Loucy (cell line): ENCODE measurements around the gene STUM.

ENCODE experiments used
- H2AFZ ChIP-seq: fragments of 200-600 bp; sonication (generic); 2 replicates; pipeline ENCODE4 v1.6.0; 2016; ENCODE audit warnings: antibody characterized with exemption, mild to moderate bottlenecking, low read length, moderate library complexity
- H3F3A ChIP-seq: fragments of 200-600 bp; 2 replicates; pipeline ENCODE4 v1.6.0; 2016; ENCODE audit warnings: antibody characterized with exemption, low read depth, mild to moderate bottlenecking
- H3K27me3 ChIP-seq: fragments of 200-600 bp; sonication (generic); 2 replicates; pipeline ENCODE4 v1.6.1; 2014; ENCODE audit warnings: low read length, mild to moderate bottlenecking; ENCODE audit not compliant: insufficient read depth, poor library complexity, severe bottlenecking
- H3K36me3 ChIP-seq: fragments of 200-600 bp; sonication (generic); 2 replicates; pipeline ENCODE4 v1.6.1; 2016; ENCODE audit warnings: low read length; ENCODE audit not compliant: insufficient read depth
- H3K4me1 ChIP-seq: fragments of 200-600 bp; sonication (generic); 2 replicates; pipeline ENCODE4 v1.5.1; 2014; ENCODE audit warnings: low read length, mild to moderate bottlenecking; ENCODE audit not compliant: insufficient read depth, poor library complexity, severe bottlenecking
- H3K4me2 ChIP-seq: fragments of 200-600 bp; sonication (generic); 2 replicates; pipeline ENCODE4 v1.6.0; 2014; ENCODE audit warnings: antibody characterized with exemption, low read length, low read depth, mild to moderate bottlenecking; ENCODE audit not compliant: poor library complexity, severe bottlenecking
- H3K4me3 ChIP-seq: fragments of 200-600 bp; sonication (generic); 2 replicates; pipeline ENCODE4 v1.5.1; 2014; ENCODE audit warnings: low read length, mild to moderate bottlenecking, mixed read lengths; ENCODE audit not compliant: poor library complexity, severe bottlenecking
- H3K79me2 ChIP-seq: fragments of 200-600 bp; sonication (generic); 2 replicates; pipeline ENCODE4 v1.6.1; 2014; ENCODE audit warnings: low read length; ENCODE audit not compliant: insufficient read depth
- H3K9ac ChIP-seq: fragments of 200-600 bp; sonication (generic); 2 replicates; pipeline ENCODE4 v1.6.0; 2014; ENCODE audit warnings: mild to moderate bottlenecking, low read depth, low read length, moderate library complexity; ENCODE audit not compliant: poor library complexity, severe bottlenecking
- H3K9me2 ChIP-seq: fragments of 200-600 bp; sonication (generic); replicated peaks from 2 replicates; pipeline ENCODE4 v1.6.1; 2016; ENCODE audit warnings: low read depth, low read length, mixed read lengths
- H3K9me3 ChIP-seq: fragments of 200-600 bp; sonication (generic); 2 replicates; pipeline ENCODE4 v1.6.1; 2014; ENCODE audit warnings: mild to moderate bottlenecking, antibody characterized with exemption, low read length, low read depth; ENCODE audit not compliant: insufficient read depth
- H4K20me1 ChIP-seq: fragments of 200-600 bp; sonication (generic); 2 replicates; pipeline ENCODE4 v1.6.0; 2014; ENCODE audit warnings: antibody characterized with exemption, low read length, mild to moderate bottlenecking; ENCODE audit not compliant: insufficient read depth, poor library complexity, severe bottlenecking
- EZH2phosphoT487 ChIP-seq: fragments of 200-600 bp; IDR thresholded peaks from 2 replicates; pipeline ENCODE4 v1.6.1; 2018; ENCODE audit warnings: antibody characterized with exemption, mild to moderate bottlenecking, moderate library complexity, borderline replicate concordance
- TF ChIP-seq, protein P1 (sequence below): fragments of 200-600 bp; sonication (generic); conservative IDR thresholded peaks from 2 replicates; pipeline ENCODE4 v1.5.1; 2014; ENCODE audit warnings: mild to moderate bottlenecking, antibody characterized with exemption, low read length

Gene STUM

GRCh38 chr1:226575739-226576378 is 27.3 kb downstream of the STUM start:
- Histone ChIP-seq H3K4me3 (no peak overlapping the region), H3K9ac (no peak overlapping the region), H2AFZ (no peak overlapping the region), H3K4me2 (no peak overlapping the region), H3K4me1 (peaks cover 4% of the 10 kb centered on the region), H4K20me1 (no peaks in the 10 kb centered on the region), H3F3A (no peaks in the 10 kb centered on the region), H3K9me3 (no peaks in the 10 kb centered on the region), H3K36me3 (no peaks in the 10 kb centered on the region), H3K9me2 (no peaks in the 10 kb centered on the region), H3K79me2 (no peaks in the 10 kb centered on the region), H3K27me3 (no peaks in the 10 kb centered on the region)
- TF ChIP-seq, protein P1, sequence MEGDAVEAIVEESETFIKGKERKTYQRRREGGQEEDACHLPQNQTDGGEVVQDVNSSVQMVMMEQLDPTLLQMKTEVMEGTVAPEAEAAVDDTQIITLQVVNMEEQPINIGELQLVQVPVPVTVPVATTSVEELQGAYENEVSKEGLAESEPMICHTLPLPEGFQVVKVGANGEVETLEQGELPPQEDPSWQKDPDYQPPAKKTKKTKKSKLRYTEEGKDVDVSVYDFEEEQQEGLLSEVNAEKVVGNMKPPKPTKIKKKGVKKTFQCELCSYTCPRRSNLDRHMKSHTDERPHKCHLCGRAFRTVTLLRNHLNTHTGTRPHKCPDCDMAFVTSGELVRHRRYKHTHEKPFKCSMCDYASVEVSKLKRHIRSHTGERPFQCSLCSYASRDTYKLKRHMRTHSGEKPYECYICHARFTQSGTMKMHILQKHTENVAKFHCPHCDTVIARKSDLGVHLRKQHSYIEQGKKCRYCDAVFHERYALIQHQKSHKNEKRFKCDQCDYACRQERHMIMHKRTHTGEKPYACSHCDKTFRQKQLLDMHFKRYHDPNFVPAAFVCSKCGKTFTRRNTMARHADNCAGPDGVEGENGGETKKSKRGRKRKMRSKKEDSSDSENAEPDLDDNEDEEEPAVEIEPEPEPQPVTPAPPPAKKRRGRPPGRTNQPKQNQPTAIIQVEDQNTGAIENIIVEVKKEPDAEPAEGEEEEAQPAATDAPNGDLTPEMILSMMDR: no peak
- TF ChIP-seq EZH2phosphoT487: no peak

DNA sequence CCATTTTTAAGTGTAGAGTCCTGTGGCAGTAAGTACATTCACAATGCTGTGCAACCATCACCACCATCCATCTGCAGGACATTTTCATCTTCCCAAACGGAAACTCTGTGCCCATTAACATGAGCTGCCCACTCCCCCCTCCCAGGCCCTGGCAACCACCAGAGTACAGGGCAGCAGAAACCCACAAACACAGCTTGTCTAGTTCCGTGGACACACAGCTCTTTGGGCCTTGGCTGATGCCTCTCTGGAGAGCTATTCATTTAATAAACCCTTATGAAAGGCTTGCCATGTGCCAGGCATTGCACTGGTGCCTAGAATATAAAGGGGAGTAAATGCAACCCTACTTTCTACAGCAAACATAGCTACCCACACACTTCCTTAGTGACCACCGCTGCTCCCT is 28.0 kb downstream of the STUM start:
- peaks cover 4% of the 10 kb centered on the region for H3K4me1 ChIP-seq

GRCh38 chr1:226577401-226578180 is 29.0 kb downstream of the STUM start:
- no peak overlapping the region for H2AFZ ChIP-seq

More for the DNA sequence above, 28.0 kb downstream of the STUM start:
- no peaks in the 10 kb centered on the region for H3K27me3 ChIP-seq
- H3K9ac ChIP-seq: no peak overlapping the region
- H3K79me2 ChIP-seq: no peaks in the 10 kb centered on the region
- H3K36me3 ChIP-seq: no peaks in the 10 kb centered on the region
- no peak for TF ChIP-seq EZH2phosphoT487
- TF ChIP-seq, protein P1: no peak
- no peaks in the 10 kb centered on the region for H3K9me2 ChIP-seq
- H3K4me2 ChIP-seq: no peak overlapping the region
- no peaks in the 10 kb centered on the region for H3F3A ChIP-seq
- H2AFZ ChIP-seq: no peak overlapping the region
- no peak overlapping the region for H3K4me3 ChIP-seq
- H4K20me1 ChIP-seq: no peaks in the 10 kb centered on the region
- no peaks in the 10 kb centered on the region for H3K9me3 ChIP-seq

More at GRCh38 chr1:226577401-226578180, 29.0 kb downstream of the STUM start:
- no peaks in the 10 kb centered on the region for H3K27me3 ChIP-seq
- H3K9me2 ChIP-seq: no peaks in the 10 kb centered on the region
- no peak overlapping the region for H3K4me2 ChIP-seq
- TF ChIP-seq EZH2phosphoT487: no peak
- TF ChIP-seq, protein P1: no peak
- H3K4me3 ChIP-seq: no peak overlapping the region
- no peaks in the 10 kb centered on the region for H4K20me1 ChIP-seq
- no peaks in the 10 kb centered on the region for H3F3A ChIP-seq
- H3K4me1 ChIP-seq: peaks cover 4% of the 10 kb centered on the region
- no peaks in the 10 kb centered on the region for H3K79me2 ChIP-seq
- no peaks in the 10 kb centered on the region for H3K36me3 ChIP-seq
- no peak overlapping the region for H3K9ac ChIP-seq
- H3K9me3 ChIP-seq: no peaks in the 10 kb centered on the region
